ENCODE measurements around the gene GRIK3.

The GRIK3 gene

GRCh38 chr1:36924282-36924811 lies 110.0 kb downstream of the GRIK3 start:
- DNase-seq (ENCODE audit: low spot score): peak; percentile 52
- in situ Hi-C loops (cut with MboI; ENCODE audit: low pct_unique_long_range_greater_than_20kb, low sequenced_read_pairs, unreplicated experiment): no loop called here
- TF ChIP-seq, protein P1, sequence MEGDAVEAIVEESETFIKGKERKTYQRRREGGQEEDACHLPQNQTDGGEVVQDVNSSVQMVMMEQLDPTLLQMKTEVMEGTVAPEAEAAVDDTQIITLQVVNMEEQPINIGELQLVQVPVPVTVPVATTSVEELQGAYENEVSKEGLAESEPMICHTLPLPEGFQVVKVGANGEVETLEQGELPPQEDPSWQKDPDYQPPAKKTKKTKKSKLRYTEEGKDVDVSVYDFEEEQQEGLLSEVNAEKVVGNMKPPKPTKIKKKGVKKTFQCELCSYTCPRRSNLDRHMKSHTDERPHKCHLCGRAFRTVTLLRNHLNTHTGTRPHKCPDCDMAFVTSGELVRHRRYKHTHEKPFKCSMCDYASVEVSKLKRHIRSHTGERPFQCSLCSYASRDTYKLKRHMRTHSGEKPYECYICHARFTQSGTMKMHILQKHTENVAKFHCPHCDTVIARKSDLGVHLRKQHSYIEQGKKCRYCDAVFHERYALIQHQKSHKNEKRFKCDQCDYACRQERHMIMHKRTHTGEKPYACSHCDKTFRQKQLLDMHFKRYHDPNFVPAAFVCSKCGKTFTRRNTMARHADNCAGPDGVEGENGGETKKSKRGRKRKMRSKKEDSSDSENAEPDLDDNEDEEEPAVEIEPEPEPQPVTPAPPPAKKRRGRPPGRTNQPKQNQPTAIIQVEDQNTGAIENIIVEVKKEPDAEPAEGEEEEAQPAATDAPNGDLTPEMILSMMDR (IDR thresholded peaks at IDR 0.05; ENCODE audit: extremely low read depth, insufficient read depth, missing control alignments): no peak

DNA sequence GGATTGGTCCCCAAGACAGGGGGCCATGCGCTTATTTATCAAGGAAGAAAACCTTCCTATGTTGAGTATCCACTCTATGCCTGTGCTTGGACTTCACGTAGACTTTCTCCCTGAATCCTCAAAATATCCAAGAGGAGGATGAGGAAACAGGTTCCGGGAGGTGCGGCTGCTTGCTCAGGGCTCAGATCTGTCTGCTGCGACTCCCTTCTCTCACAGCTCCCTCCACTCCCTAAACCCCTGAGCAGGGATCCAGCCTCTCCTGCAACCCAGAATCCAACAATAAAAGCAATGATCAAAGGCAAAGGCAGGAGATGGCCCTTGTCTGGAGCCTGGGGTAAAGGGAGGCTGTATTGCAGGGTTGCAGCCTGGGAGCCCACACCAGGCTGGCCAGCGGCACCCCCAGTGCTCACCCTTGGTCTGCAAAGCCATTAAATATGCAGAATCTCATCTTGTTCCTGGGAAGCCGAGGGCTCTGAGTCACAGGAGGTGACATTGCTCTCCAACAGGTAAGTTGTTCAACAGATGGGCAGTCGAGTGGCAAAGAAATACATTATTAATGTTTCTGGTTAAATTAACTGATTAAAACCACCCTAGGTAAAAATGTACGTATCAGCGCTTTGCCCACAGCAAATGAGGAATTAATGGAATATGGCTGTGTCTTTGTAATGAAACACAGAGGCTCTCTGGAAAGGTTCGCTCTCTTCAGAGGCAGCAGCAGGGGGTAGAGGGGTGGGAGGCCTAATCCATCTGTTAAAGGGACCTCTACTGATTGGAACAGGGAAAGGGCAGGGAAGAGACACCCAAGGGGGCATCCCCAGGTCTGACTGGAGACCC lies 111.5 kb downstream of the GRIK3 start:
- DNase-seq (ENCODE audit: low spot score): no peak
- TF ChIP-seq, protein P1 (IDR thresholded peaks at IDR 0.05; ENCODE audit: extremely low read depth, insufficient read depth, missing control alignments): no peak
- in situ Hi-C loops (cut with MboI; ENCODE audit: low pct_unique_long_range_greater_than_20kb, low sequenced_read_pairs, unreplicated experiment): no loop called here

DNA sequence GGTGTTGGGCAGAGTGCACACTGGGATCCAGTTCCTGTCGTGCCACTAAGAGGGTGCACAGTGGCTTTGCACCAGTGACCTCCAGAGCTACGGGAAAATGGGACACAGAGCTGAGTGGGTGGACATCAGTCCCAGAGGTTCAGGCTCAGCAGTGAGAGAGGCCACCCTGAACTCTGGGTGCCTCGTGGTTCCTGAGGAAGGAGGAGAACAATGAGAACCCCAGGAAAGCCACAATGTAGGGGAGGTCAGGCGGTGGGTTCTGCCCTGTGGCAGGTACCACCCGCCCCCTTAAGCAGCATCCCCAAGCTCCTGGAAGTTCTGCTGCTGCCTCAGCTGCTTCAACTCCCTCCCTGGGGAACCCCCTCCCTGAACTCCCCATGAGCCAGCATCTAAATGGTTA lies 112.2 kb downstream of the GRIK3 start:
- in situ Hi-C loops (cut with MboI; ENCODE audit: low pct_unique_long_range_greater_than_20kb, low sequenced_read_pairs, unreplicated experiment): no loop called here
- TF ChIP-seq, protein P1 (IDR thresholded peaks at IDR 0.05; ENCODE audit: extremely low read depth, insufficient read depth, missing control alignments): no peak
- no peak for DNase-seq (ENCODE audit: low spot score)

- TF ChIP-seq, protein P1 (IDR thresholded peaks at IDR 0.05; ENCODE audit: extremely low read depth, insufficient read depth, missing control alignments): no peak
- in situ Hi-C loops (cut with MboI; ENCODE audit: low pct_unique_long_range_greater_than_20kb, low sequenced_read_pairs, unreplicated experiment): no loop called here
- no peak for DNase-seq (ENCODE audit: low spot score)
Observed at GRCh38 chr1:36920801-36921405, 113.4 kb downstream of the GRIK3 start.

DNA sequence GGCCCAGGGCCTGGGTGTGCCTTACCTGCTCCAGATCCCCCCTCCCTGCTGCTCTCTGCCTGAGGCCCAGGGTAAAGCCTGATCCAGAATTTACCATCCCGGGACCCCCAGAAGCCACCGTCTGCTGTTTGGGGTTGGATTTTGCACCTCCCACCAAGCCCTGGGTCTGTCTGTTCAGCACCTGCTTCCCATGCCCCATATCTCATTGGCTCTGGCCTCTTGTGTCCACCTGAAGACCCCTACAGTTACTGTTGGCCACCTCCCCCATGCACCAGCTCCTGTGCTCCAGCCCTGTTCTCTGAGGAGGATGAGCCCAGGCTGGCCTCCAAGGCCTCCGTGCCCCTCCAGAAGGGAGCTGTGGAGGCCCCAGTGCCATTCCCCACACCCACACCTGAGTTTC lies 113.9 kb downstream of the GRIK3 start:
- TF ChIP-seq, protein P1 (IDR thresholded peaks at IDR 0.05; ENCODE audit: extremely low read depth, insufficient read depth, missing control alignments): no peak
- DNase-seq (ENCODE audit: low spot score): no peak
- in situ Hi-C loops (cut with MboI; ENCODE audit: low pct_unique_long_range_greater_than_20kb, low sequenced_read_pairs, unreplicated experiment): no loop called here

DNA sequence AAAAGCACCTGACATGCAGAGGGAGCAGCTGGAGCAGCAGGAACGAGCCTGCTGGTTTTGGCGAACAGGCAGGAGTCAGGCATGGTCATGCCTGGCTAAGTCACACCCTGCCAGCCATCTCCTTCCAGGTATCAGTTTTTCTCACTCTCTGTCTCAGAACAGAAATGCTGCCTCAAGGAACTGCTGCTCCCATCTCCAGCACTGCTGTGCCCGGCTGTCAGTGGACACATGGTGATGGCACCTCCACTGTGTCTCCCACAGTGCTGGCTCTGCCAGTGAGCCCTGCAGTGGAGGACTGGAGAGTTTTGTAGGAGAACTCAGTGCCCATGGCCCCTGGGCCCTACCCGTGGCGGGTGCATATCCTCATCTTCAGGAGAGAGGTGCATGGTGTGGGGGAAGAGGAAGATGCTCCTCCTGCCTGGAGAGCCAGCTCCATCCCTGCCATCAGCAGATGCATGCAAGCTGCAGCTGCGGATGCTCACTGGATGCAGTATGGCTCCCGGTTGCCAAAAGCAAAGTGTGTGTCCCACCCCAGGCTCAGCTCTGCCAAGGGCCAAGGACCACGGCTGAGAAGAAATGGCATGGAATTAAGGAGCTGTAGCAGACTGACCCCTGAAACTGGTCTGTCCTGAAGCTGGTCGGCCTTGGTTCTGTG lies 114.7 kb downstream of the GRIK3 start:
- TF ChIP-seq, protein P1 (IDR thresholded peaks at IDR 0.05; ENCODE audit: extremely low read depth, insufficient read depth, missing control alignments): no peak
- in situ Hi-C loops (cut with MboI; ENCODE audit: low pct_unique_long_range_greater_than_20kb, low sequenced_read_pairs, unreplicated experiment): no loop called here
- DNase-seq (ENCODE audit: low spot score): no peak
